Stimulated activated effector memory CD8-positive, alpha-beta T cell treated with anti-CD3 and anti-CD28 coated beads, Interleukin-12 subunit alpha, Interleukin-12 subunit beta, amount 100 ng/mL, for 72 hours (primary cell): ENCODE measurements around the gene MISP.
A peak's percentile ranks its signal among the peaks of the same experiment; 100 is the strongest.

Experiments
- ATAC-seq: fragments of 150-1000 bp; cut with Tn5 transposase; 2 replicates; pipeline ENCODE4 v1.10.0; 2021
- DNase-seq, 2 donors: peaks; one replicate each; pipeline ENCODE4 v3.0.0; 2021 to 2022; ENCODE audit warnings: low spot score in 2 of 2
- H3K27ac Mint-ChIP-seq: one replicate; pipeline ENCODE4 v1.8.0; 2022; ENCODE audit warnings: mild to moderate bottlenecking, mixed read lengths
- H3K36me3 Mint-ChIP-seq: one replicate; pipeline ENCODE4 v1.8.0; 2022; ENCODE audit warnings: mild to moderate bottlenecking, mixed read lengths
- H3K4me1 Mint-ChIP-seq: one replicate; pipeline ENCODE4 v1.8.0; 2022; ENCODE audit warnings: mixed read lengths
- H3K4me3 Mint-ChIP-seq: one replicate; pipeline ENCODE4 v1.8.0; 2022; ENCODE audit warnings: mild to moderate bottlenecking, mixed read lengths
- H3K9me3 Mint-ChIP-seq: one replicate; pipeline ENCODE4 v1.8.0; 2022; ENCODE audit warnings: mixed read lengths

The MISP gene

GRCh38 chr19:811506-812048, 60.7 kb downstream of the MISP start:
- no peak overlapping the region for H3K4me3 Mint-ChIP-seq
- no peak for ATAC-seq
- no peak for DNase-seq
- no peaks in the 10 kb centered on the region for H3K9me3 Mint-ChIP-seq
- peaks cover 25% of the 10 kb centered on the region for H3K4me1 Mint-ChIP-seq
- peaks cover 92% of the 10 kb centered on the region for H3K36me3 Mint-ChIP-seq
- H3K27ac Mint-ChIP-seq, result peak overlapping the region; percentile 52

- no peaks in the 10 kb centered on the region for H3K9me3 Mint-ChIP-seq
- H3K36me3 Mint-ChIP-seq, result peaks cover 92% of the 10 kb centered on the region
- peaks cover 24% of the 10 kb centered on the region for H3K4me1 Mint-ChIP-seq
- H3K4me3 Mint-ChIP-seq, result no peak overlapping the region
- no peak for ATAC-seq
- DNase-seq, result no peak
- no peak overlapping the region for H3K27ac Mint-ChIP-seq
Observed at GRCh38 chr19:812049-812746, 61.3 kb downstream of the MISP start.

GRCh38 chr19:812747-813218, 61.9 kb downstream of the MISP start:
- Mint-ChIP-seq H3K36me3 (peaks cover 86% of the 10 kb centered on the region), H3K4me1 (peaks cover 18% of the 10 kb centered on the region), H3K27ac (peak overlapping the region; percentile 88), H3K9me3 (no peaks in the 10 kb centered on the region), H3K4me3 (no peak overlapping the region)
- no peak for ATAC-seq
- no peak for DNase-seq

GRCh38 chr19:813219-814151, 62.6 kb downstream of the MISP start:
- peaks cover 79% of the 10 kb centered on the region for H3K36me3 Mint-ChIP-seq
- ATAC-seq (no peak), DNase-seq (no peak)
- peak overlapping the region; percentile 88 for H3K27ac Mint-ChIP-seq
- peaks cover 16% of the 10 kb centered on the region for H3K4me1 Mint-ChIP-seq
- H3K4me3 Mint-ChIP-seq, result no peak overlapping the region
- H3K9me3 Mint-ChIP-seq, result no peaks in the 10 kb centered on the region
